Type B pancreatic cell (in vitro differentiated cells): Measurements from ENCODE around the gene SLC18B1. TPM values are rescaled to one million over a fixed set of nuclear protein-coding genes. Genes with fewer than 3 reads are reported as not detected.

Source experiments
- DNase-seq: peaks from one replicate; pipeline ENCODE4 v3.0.0; 2021; ENCODE audit warnings: mixed read lengths; ENCODE audit not compliant: unreplicated experiment; ENCODE audit errors: extremely low spot score
- H3K27ac Mint-ChIP-seq: 2 replicates; pipeline ENCODE4 v1.8.0; 2021; ENCODE audit warnings: mild to moderate bottlenecking, mixed read lengths
- H3K27me3 Mint-ChIP-seq: 2 replicates; pipeline ENCODE4 v1.8.0; 2021; ENCODE audit warnings: mixed read lengths
- H3K36me3 Mint-ChIP-seq: 2 replicates; pipeline ENCODE4 v1.8.0; 2021; ENCODE audit warnings: mixed read lengths
- H3K4me1 Mint-ChIP-seq: one replicate; pipeline ENCODE4 v1.8.0; 2021; ENCODE audit warnings: mixed read lengths; ENCODE audit not compliant: unreplicated experiment
- H3K4me3 Mint-ChIP-seq: 2 replicates; pipeline ENCODE4 v1.8.0; 2021; ENCODE audit warnings: mild to moderate bottlenecking, mixed read lengths
- H3K9me3 Mint-ChIP-seq: 2 replicates; pipeline ENCODE4 v1.8.0; 2021; ENCODE audit warnings: mixed read lengths
- CTCF ChIP-seq: fragments of 200-600 bp; sonication (generic); conservative IDR thresholded peaks from 2 replicates; pipeline ENCODE4 v1.5.0; 2021; ENCODE audit warnings: antibody characterized with exemption, mild to moderate bottlenecking
- total RNA-seq: library from RNA; stranded (reverse); gene quantifications from 2 replicates; pipeline ENCODE4 v1.2.1, GENCODE V29; 2021; ENCODE audit warnings: low replicate concordance

Gene SLC18B1
- total RNA-seq, 1 donor from 2014 or later, result 19.3 TPM

GRCh38 chr6:132763269-132763668 is 35.2 kb downstream of the SLC18B1 start:
- no peak overlapping the region for H3K4me3 Mint-ChIP-seq
- peaks cover 6% of the 10 kb centered on the region for H3K4me1 Mint-ChIP-seq

GRCh38 chr6:132760256-132760655 is 38.2 kb downstream of the SLC18B1 start:
- Mint-ChIP-seq H3K9me3 (no peaks in the 10 kb centered on the region), H3K4me3 (no peak overlapping the region), H3K27me3 (no peaks in the 10 kb centered on the region), H3K36me3 (no peaks in the 10 kb centered on the region), H3K4me1 (peaks cover 6% of the 10 kb centered on the region), H3K27ac (no peak overlapping the region)
- DNase-seq, result no peak
- TF ChIP-seq CTCF, result no peak

More at GRCh38 chr6:132763269-132763668, 35.2 kb downstream of the SLC18B1 start:
- TF ChIP-seq CTCF, result no peak
- H3K27ac Mint-ChIP-seq, result no peak overlapping the region
- H3K27me3 Mint-ChIP-seq, result no peaks in the 10 kb centered on the region
- H3K36me3 Mint-ChIP-seq, result no peaks in the 10 kb centered on the region
- no peak for DNase-seq
- no peaks in the 10 kb centered on the region for H3K9me3 Mint-ChIP-seq

GRCh38 chr6:132758689-132759088 is 39.7 kb downstream of the SLC18B1 start:
- H3K4me3 Mint-ChIP-seq, result no peak overlapping the region
- H3K27ac Mint-ChIP-seq, result no peak overlapping the region
- no peak for DNase-seq
- no peaks in the 10 kb centered on the region for H3K4me1 Mint-ChIP-seq
- no peaks in the 10 kb centered on the region for H3K27me3 Mint-ChIP-seq
- no peaks in the 10 kb centered on the region for H3K36me3 Mint-ChIP-seq
- no peaks in the 10 kb centered on the region for H3K9me3 Mint-ChIP-seq
- no peak for TF ChIP-seq CTCF

- H3K27ac Mint-ChIP-seq, result no peak overlapping the region
Measured at GRCh38 chr6:132752255-132752654, 46.2 kb downstream of the SLC18B1 start.

GRCh38 chr6:132751828-132752227 is 46.6 kb downstream of the SLC18B1 start:
- H3K4me1 Mint-ChIP-seq, result no peaks in the 10 kb centered on the region
- DNase-seq, result no peak
- no peaks in the 10 kb centered on the region for H3K36me3 Mint-ChIP-seq
- no peaks in the 10 kb centered on the region for H3K27me3 Mint-ChIP-seq
- TF ChIP-seq CTCF, result no peak
- no peak overlapping the region for H3K27ac Mint-ChIP-seq
- no peak overlapping the region for H3K4me3 Mint-ChIP-seq
- no peaks in the 10 kb centered on the region for H3K9me3 Mint-ChIP-seq

More at GRCh38 chr6:132752255-132752654, 46.2 kb downstream of the SLC18B1 start:
- TF ChIP-seq CTCF, result no peak
- no peak overlapping the region for H3K4me3 Mint-ChIP-seq
- H3K36me3 Mint-ChIP-seq, result no peaks in the 10 kb centered on the region
- H3K27me3 Mint-ChIP-seq, result no peaks in the 10 kb centered on the region
- no peaks in the 10 kb centered on the region for H3K9me3 Mint-ChIP-seq
- DNase-seq, result no peak
- H3K4me1 Mint-ChIP-seq, result no peaks in the 10 kb centered on the region

GRCh38 chr6:132751306-132751705 is 47.1 kb downstream of the SLC18B1 start:
- TF ChIP-seq CTCF, result no peak
- Mint-ChIP-seq H3K9me3 (no peaks in the 10 kb centered on the region), H3K27me3 (no peaks in the 10 kb centered on the region), H3K4me1 (no peaks in the 10 kb centered on the region), H3K27ac (no peak overlapping the region), H3K36me3 (no peaks in the 10 kb centered on the region), H3K4me3 (no peak overlapping the region)
- no peak for DNase-seq
